ENCODE results near the gene CRKL. TPM values are rescaled to one million over a fixed set of nuclear protein-coding genes. Genes with fewer than 3 reads are reported as not detected.

CRKL gene
- total RNA-seq, 2 donors from 2014 or later: 42.1 to 45.2 TPM

GRCh38 chr22:20974336-20974955, 57.2 kb downstream of the CRKL start:
- H3K9me3 ChIP-seq: peaks cover 7% of the 10 kb centered on the region
- no peak overlapping the region for H3K27ac ChIP-seq
- H3K4me3 ChIP-seq: no peak overlapping the region
- DNase-seq (ENCODE audit: low spot score) (no peak), ATAC-seq (ENCODE audit: insufficient number of reproducible peaks, low FRiP score, low read depth) (no peak)
- no peaks in the 10 kb centered on the region for H3K36me3 ChIP-seq
- no peak for TF ChIP-seq CTCF (IDR thresholded peaks at IDR 0.05)
- H3K4me1 ChIP-seq (ENCODE audit: control insufficient read depth in 1 of 2, low read depth in 2 of 2): peaks cover 0 to 1% of the 10 kb centered on the region in 2 donors
- no peaks in the 10 kb centered on the region for H3K27me3 ChIP-seq (replicated peaks; ENCODE audit: insufficient read depth)

- H3K4me3 ChIP-seq: no peak overlapping the region
- no peaks in the 10 kb centered on the region for H3K27me3 ChIP-seq (replicated peaks; ENCODE audit: insufficient read depth)
- DNase-seq (ENCODE audit: low spot score) (no peak), ATAC-seq (ENCODE audit: insufficient number of reproducible peaks, low FRiP score, low read depth) (no peak)
- no peak for TF ChIP-seq CTCF (IDR thresholded peaks at IDR 0.05)
- peaks cover 0 to 11% of the 10 kb centered on the region in 2 donors for H3K4me1 ChIP-seq (ENCODE audit: control insufficient read depth in 1 of 2, low read depth in 2 of 2)
- no peak overlapping the region for H3K27ac ChIP-seq
- no peaks in the 10 kb centered on the region for H3K36me3 ChIP-seq
- H3K9me3 ChIP-seq: peaks cover 7% of the 10 kb centered on the region
These were observed 58.5 kb downstream of the CRKL start for GRCh38 chr22:20975541-20976290.

- Histone ChIP-seq H3K4me3 (no peak overlapping the region), H3K9me3 (peaks cover 7% of the 10 kb centered on the region), H3K4me1 (ENCODE audit: control insufficient read depth in 1 of 2, low read depth in 2 of 2) (peaks cover 4 to 18% of the 10 kb centered on the region in 2 donors), H3K27ac (no peak overlapping the region), H3K36me3 (no peaks in the 10 kb centered on the region), H3K27me3 (replicated peaks; ENCODE audit: insufficient read depth) (no peaks in the 10 kb centered on the region)
- no peak for TF ChIP-seq CTCF (IDR thresholded peaks at IDR 0.05)
- ATAC-seq (ENCODE audit: insufficient number of reproducible peaks, low FRiP score, low read depth) (no peak), DNase-seq (ENCODE audit: low spot score) (no peak)
These were observed 59.2 kb downstream of the CRKL start for GRCh38 chr22:20976291-20976877.

- H3K9me3 ChIP-seq: peaks cover 7% of the 10 kb centered on the region
- no peak for ATAC-seq (ENCODE audit: insufficient number of reproducible peaks, low FRiP score, low read depth)
- no peak for TF ChIP-seq CTCF (IDR thresholded peaks at IDR 0.05)
These were observed 59.8 kb downstream of the CRKL start for GRCh38 chr22:20977019-20977418.

DNA sequence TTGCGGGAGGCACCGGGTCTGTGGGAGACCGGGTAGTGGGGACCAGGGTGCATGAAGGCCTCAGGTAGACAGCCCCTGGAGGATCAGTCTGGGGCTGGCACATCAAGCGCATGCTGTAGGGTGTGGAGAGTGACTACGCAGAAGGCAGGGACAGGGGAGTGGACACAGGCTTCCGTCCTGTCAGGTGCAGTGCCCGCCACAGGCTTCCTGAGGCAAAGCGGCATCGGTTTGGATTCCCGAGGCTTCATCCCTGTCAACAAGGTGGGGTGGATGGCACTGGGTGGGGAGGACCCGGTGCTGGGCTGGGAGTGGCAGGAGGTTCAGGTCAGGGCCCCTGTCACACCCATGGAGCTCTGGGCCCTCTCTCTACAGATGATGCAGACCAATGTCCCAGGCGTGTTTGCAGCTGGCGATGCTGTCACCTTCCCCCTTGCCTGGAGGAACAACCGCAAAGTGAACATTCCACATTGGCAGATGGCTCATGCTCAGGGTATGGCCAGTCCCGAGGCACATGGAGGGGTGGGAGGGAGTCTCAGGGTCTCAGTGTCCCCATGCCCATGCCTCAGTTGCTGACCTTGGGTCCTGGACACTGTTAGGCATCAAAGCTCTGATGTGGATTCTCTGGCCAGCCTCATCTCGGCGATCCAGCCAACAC, 60.4 kb downstream of the CRKL start:
- no peak for TF ChIP-seq CTCF (IDR thresholded peaks at IDR 0.05)
- H3K27me3 ChIP-seq (replicated peaks; ENCODE audit: insufficient read depth): no peaks in the 10 kb centered on the region
- ATAC-seq (ENCODE audit: insufficient number of reproducible peaks, low FRiP score, low read depth) (no peak), DNase-seq (ENCODE audit: low spot score) (no peak)
- H3K9me3 ChIP-seq: peaks cover 7% of the 10 kb centered on the region
- H3K36me3 ChIP-seq: no peaks in the 10 kb centered on the region
- peaks cover 7 to 21% of the 10 kb centered on the region in 2 donors for H3K4me1 ChIP-seq (ENCODE audit: control insufficient read depth in 1 of 2, low read depth in 2 of 2)
- H3K4me3 ChIP-seq: no peak overlapping the region
- no peak overlapping the region for H3K27ac ChIP-seq

More at GRCh38 chr22:20977019-20977418, 59.8 kb downstream of the CRKL start:
- no peak overlapping the region for H3K27ac ChIP-seq
- H3K27me3 ChIP-seq (replicated peaks; ENCODE audit: insufficient read depth): no peaks in the 10 kb centered on the region
- no peaks in the 10 kb centered on the region for H3K36me3 ChIP-seq
- no peak overlapping the region for H3K4me3 ChIP-seq
- no peak for DNase-seq (ENCODE audit: low spot score)
- H3K4me1 ChIP-seq (ENCODE audit: control insufficient read depth in 1 of 2, low read depth in 2 of 2): peaks cover 7 to 21% of the 10 kb centered on the region in 2 donors
